Endothelial cell (in vitro differentiated cells): ENCODE measurements around the gene P2RY14. TPM values are rescaled to one million over a fixed set of nuclear protein-coding genes. Genes with fewer than 3 reads are reported as not detected.

Experiments
- DNase-seq: peaks from one replicate; pipeline ENCODE4 v3.0.0; 2021; ENCODE audit warnings: low spot score
- H3K27ac Mint-ChIP-seq: one replicate; pipeline ENCODE4 v1.8.0; 2021; ENCODE audit warnings: mixed read lengths, inconsistent platforms; ENCODE audit not compliant: unreplicated experiment
- H3K27me3 Mint-ChIP-seq: one replicate; pipeline ENCODE4 v1.8.0; 2021; ENCODE audit warnings: mild to moderate bottlenecking, moderate library complexity, mixed read lengths, inconsistent platforms; ENCODE audit not compliant: unreplicated experiment
- H3K36me3 Mint-ChIP-seq: one replicate; pipeline ENCODE4 v1.8.0; 2021; ENCODE audit warnings: mild to moderate bottlenecking, low read depth, mixed read lengths, inconsistent platforms; ENCODE audit not compliant: unreplicated experiment
- H3K4me1 Mint-ChIP-seq: one replicate; pipeline ENCODE4 v1.8.0; 2021; ENCODE audit warnings: mild to moderate bottlenecking, mixed read lengths, inconsistent platforms; ENCODE audit not compliant: unreplicated experiment
- H3K4me3 Mint-ChIP-seq: one replicate; pipeline ENCODE4 v1.8.0; 2021; ENCODE audit warnings: mild to moderate bottlenecking, mixed read lengths, inconsistent platforms; ENCODE audit not compliant: unreplicated experiment
- H3K9me3 Mint-ChIP-seq: one replicate; pipeline ENCODE4 v1.8.0; 2021; ENCODE audit warnings: mixed read lengths, inconsistent platforms; ENCODE audit not compliant: unreplicated experiment
- total RNA-seq: library from RNA; stranded (reverse); fragmentation: NEBNext Ultra II Directional; extraction: Animal tissue kit (Norgen Biotek cat#: 25700); gene quantifications from one replicate; pipeline ENCODE4 v1.2.1, GENCODE V29; 2021; ENCODE audit not compliant: unreplicated experiment
- TF ChIP-seq, protein P1 (sequence below): fragments of 200-600 bp; sonication (generic); IDR thresholded peaks from one replicate; pipeline ENCODE4 v1.5.0; 2021; ENCODE audit warnings: antibody characterized with exemption; ENCODE audit not compliant: unreplicated experiment

P2RY14 gene
- total RNA-seq, 1 donor from 2014 or later = 0.21 TPM

DNA sequence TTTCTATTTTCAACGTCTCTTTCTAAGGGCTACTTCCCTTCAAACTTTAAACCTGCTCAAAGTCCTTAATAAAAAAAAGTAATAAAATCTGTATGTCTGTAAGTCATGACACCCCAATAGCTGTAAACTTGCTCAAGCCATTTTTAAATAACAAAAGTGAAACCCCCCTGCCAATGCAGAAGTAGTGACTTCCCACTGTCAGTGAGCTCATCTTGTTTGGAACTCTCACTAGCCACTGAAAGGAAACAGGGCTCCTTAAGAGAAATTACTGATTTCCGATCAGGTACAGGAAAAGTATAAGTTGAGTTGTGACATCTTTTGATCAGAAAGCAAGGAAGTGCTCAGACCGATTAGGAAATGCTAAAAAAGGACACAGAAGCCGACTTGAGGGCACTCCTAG lies 47.7 kb downstream of the P2RY14 start:
- no peak for DNase-seq
- H3K9me3 Mint-ChIP-seq = no peaks in the 10 kb centered on the region
- TF ChIP-seq, protein P1, sequence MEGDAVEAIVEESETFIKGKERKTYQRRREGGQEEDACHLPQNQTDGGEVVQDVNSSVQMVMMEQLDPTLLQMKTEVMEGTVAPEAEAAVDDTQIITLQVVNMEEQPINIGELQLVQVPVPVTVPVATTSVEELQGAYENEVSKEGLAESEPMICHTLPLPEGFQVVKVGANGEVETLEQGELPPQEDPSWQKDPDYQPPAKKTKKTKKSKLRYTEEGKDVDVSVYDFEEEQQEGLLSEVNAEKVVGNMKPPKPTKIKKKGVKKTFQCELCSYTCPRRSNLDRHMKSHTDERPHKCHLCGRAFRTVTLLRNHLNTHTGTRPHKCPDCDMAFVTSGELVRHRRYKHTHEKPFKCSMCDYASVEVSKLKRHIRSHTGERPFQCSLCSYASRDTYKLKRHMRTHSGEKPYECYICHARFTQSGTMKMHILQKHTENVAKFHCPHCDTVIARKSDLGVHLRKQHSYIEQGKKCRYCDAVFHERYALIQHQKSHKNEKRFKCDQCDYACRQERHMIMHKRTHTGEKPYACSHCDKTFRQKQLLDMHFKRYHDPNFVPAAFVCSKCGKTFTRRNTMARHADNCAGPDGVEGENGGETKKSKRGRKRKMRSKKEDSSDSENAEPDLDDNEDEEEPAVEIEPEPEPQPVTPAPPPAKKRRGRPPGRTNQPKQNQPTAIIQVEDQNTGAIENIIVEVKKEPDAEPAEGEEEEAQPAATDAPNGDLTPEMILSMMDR = no peak
- H3K36me3 Mint-ChIP-seq = no peaks in the 10 kb centered on the region
- H3K4me3 Mint-ChIP-seq = no peak overlapping the region
- H3K4me1 Mint-ChIP-seq = peaks cover 30% of the 10 kb centered on the region
- H3K27ac Mint-ChIP-seq = peak overlapping the region; percentile 67
- H3K27me3 Mint-ChIP-seq = peaks cover 2% of the 10 kb centered on the region

DNA sequence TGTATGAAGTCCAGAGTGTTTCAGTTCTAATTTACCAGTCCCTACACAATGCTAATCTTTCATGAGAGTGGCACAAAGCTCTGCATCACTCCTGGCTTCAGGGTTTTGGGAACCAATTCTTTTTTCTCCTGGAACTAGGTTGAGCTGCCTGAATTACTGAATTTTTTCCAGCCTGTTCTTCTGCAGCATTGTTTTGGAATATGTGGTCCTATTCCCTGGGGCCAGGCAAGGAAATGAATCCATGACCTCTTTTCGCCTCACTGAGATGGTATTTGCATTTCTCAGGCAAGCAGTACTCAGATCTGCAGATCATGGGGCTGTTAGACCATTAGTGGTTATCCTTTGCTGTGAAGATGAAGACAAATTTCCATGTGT lies 49.7 kb downstream of the P2RY14 start:
- Mint-ChIP-seq H3K27ac (no peak overlapping the region), H3K36me3 (no peaks in the 10 kb centered on the region), H3K4me3 (no peak overlapping the region), H3K9me3 (no peaks in the 10 kb centered on the region), H3K4me1 (peaks cover 33% of the 10 kb centered on the region), H3K27me3 (peaks cover 2% of the 10 kb centered on the region)
- no peak for DNase-seq
- TF ChIP-seq, protein P1 = no peak

DNA sequence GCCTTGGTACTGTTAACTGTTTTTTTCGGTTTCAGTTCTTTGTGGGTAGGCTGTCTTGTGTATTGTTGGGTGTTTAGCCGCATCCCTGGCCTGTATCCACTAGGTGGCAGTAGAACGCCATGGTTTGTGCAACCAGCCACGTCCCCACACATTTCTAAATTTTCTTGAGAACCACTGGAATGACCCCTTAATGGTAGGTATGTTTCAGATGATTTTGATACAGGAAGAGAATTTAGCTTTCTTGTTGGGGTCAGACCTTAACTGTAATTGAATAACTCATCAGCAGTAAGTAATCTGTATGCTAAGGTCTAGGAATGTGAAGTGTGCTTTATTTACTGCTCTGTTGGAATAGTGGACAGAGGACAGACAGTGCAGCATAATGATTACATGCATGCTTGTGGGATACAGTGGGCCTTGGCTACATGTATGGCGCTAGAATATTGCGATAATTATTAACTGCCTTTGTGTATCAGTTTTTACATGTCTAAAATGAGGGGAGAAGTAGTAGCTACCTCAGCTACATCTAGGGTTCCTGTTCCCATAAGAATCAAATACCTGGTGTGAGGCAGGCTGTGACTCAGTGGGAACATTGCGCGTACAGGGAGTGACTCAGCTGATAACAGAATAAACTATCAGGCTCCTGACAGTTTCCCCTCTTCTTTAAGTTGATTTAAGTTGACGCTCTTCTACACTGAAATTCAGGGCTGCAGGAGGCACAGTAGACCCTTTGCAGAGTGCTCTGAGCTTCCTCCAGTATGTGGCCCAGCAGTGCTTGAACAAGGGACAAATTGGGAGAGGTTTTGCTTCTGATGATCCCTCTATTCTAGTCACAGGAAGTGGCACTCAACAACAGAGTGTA lies 50.3 kb downstream of the P2RY14 start:
- Mint-ChIP-seq H3K27ac (peak overlapping the region; percentile 22), H3K36me3 (no peaks in the 10 kb centered on the region), H3K9me3 (no peaks in the 10 kb centered on the region), H3K4me1 (peaks cover 32% of the 10 kb centered on the region), H3K4me3 (no peak overlapping the region), H3K27me3 (peaks cover 1% of the 10 kb centered on the region)
- TF ChIP-seq, protein P1 = peak; percentile 87
- DNase-seq = peak; percentile 79

DNA sequence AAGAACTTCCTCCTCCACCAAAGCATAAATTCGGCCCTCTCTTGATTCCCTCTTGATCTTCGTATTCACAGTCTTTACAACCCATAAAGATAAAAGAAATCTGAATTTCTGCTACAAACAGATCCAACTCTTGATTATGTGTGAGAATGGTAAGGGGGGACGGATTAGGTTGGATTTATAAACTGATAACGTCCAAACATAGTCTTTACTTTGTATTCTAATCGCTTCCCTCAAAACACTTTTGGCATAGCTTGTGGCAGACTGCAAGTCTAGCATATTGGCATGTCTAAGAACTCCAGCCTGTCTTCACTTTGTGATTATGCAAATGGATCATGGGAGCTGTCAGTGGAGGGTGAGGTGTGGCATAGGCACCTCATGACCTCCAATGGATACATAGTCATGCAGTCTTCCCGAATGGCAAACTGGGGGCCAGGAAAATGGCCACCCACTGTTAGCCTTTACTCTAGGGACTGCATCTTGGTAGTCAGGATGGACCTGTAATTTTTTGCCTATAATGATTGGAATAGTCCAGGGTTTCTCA lies 51.0 kb downstream of the P2RY14 start:
- Mint-ChIP-seq H3K4me1 (peaks cover 32% of the 10 kb centered on the region), H3K4me3 (no peak overlapping the region), H3K27me3 (peaks cover 1% of the 10 kb centered on the region), H3K27ac (no peak overlapping the region), H3K9me3 (no peaks in the 10 kb centered on the region), H3K36me3 (peaks cover 3% of the 10 kb centered on the region)
- TF ChIP-seq, protein P1 = no peak
- DNase-seq = no peak

DNA sequence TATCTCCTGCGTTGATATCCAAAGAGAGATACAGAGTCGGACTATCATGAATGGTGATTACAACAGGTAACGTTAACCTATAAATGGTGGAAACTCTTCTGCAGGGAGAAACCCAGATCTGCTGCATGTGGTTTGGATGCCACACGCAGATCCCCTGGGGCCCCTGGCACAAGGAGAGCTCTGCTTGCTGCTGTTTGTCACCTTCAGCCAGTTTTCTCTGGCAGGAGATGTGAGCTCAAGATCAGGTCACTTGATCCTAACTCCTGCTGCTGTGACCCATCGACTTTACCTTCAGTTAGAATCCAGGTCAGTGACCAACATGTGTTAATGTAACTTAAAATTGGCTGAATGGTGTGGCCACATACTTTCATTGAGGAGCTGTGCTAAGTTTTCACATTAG lies 51.5 kb downstream of the P2RY14 start:
- TF ChIP-seq, protein P1 = no peak
- no peaks in the 10 kb centered on the region for H3K9me3 Mint-ChIP-seq
- no peak overlapping the region for H3K4me3 Mint-ChIP-seq
- DNase-seq = no peak
- H3K36me3 Mint-ChIP-seq = peaks cover 8% of the 10 kb centered on the region
- peaks cover 32% of the 10 kb centered on the region for H3K4me1 Mint-ChIP-seq
- peaks cover 1% of the 10 kb centered on the region for H3K27me3 Mint-ChIP-seq
- H3K27ac Mint-ChIP-seq = no peak overlapping the region
